IPS DF 6.9 (cell line): ENCODE results near the gene USP3.
"Not testable (repeated sequence)": the region's sequence is repeated elsewhere in the genome, so short reads cannot be mapped to it uniquely, and the experiment has no call there.

Experiments
- DNase-seq: peaks from one replicate; pipeline ENCODE4 v3.0.0-alpha.2; 2013; ENCODE audit warnings: low read depth, low spot score
- H3K27ac ChIP-seq: one replicate; pipeline ENCODE4 v1.5.1; 2013; ENCODE audit warnings: low read length, control low read depth
- H3K27me3 ChIP-seq: 2 replicates; pipeline ENCODE4 v1.6.1; 2013; ENCODE audit warnings: mild to moderate bottlenecking, low read length; ENCODE audit not compliant: control insufficient read depth, insufficient read depth
- H3K36me3 ChIP-seq: 2 replicates; pipeline ENCODE4 v1.6.1; 2013; ENCODE audit warnings: low read length; ENCODE audit not compliant: control insufficient read depth, insufficient read depth
- H3K4me1 ChIP-seq: 2 replicates; pipeline ENCODE4 v1.6.1; 2013; ENCODE audit warnings: low read length; ENCODE audit not compliant: control insufficient read depth, insufficient read depth
- H3K4me3 ChIP-seq: 2 replicates; pipeline ENCODE4 v1.5.1; 2013; ENCODE audit warnings: mild to moderate bottlenecking, low read length
- H3K9me3 ChIP-seq: 2 replicates; pipeline ENCODE4 v1.6.1; 2013; ENCODE audit warnings: low read length, inconsistent platforms; ENCODE audit not compliant: control insufficient read depth, insufficient read depth
- WGBS: extraction: QIAGEN DNeasy Blood & Tissue Kit; methylation state at CpG from one replicate; pipeline ENCODE4 v1.1.7; 2013; ENCODE audit warnings: mixed read lengths, missing lambda C conversion rate; ENCODE audit not compliant: insufficient read length, insufficient coverage; 5-methylcytosine and 5-hydroxymethylcytosine counted together

USP3 gene

GRCh38 chr15:63476229-63476632, 28.2 kb upstream of the USP3 start:
- no peaks in the 10 kb centered on the region for H3K27me3 ChIP-seq
- no peak overlapping the region for H3K27ac ChIP-seq
- no peak overlapping the region; the same call in 1 of the 2 replicates for H3K4me3 ChIP-seq
- H3K4me1 ChIP-seq: peaks cover under 1% of the 10 kb centered on the region; the same call in 1 of the 2 replicates
- no CpG with 5 or more reads among the region's 2 CpGs for WGBS
- H3K9me3 ChIP-seq: no peaks in the 10 kb centered on the region
- H3K36me3 ChIP-seq: no peaks in the 10 kb centered on the region
- DNase-seq: no peak

GRCh38 chr15:63478243-63478642, 26.1 kb upstream of the USP3 start:
- DNase-seq: no peak
- no CpG with 5 or more reads among the region's 6 CpGs for WGBS
- Histone ChIP-seq H3K36me3 (no peaks in the 10 kb centered on the region), H3K27ac (no peak overlapping the region), H3K4me1 (peaks cover 2% of the 10 kb centered on the region; the same call in 1 of the 2 replicates), H3K9me3 (no peaks in the 10 kb centered on the region), H3K27me3 (no peaks in the 10 kb centered on the region), H3K4me3 (no peak overlapping the region)

GRCh38 chr15:63480441-63480821, 24.0 kb upstream of the USP3 start:
- Histone ChIP-seq H3K27me3 (no peaks in the 10 kb centered on the region), H3K4me1 (peaks cover 2% of the 10 kb centered on the region; the same call in 1 of the 2 replicates), H3K27ac (no peak overlapping the region), H3K36me3 (no peaks in the 10 kb centered on the region), H3K4me3 (no peak overlapping the region), H3K9me3 (no peaks in the 10 kb centered on the region)
- no CpG with 5 or more reads among the region's 2 CpGs for WGBS
- no peak for DNase-seq

- Histone ChIP-seq H3K4me3 (no peak overlapping the region), H3K4me1 (peaks cover 2% of the 10 kb centered on the region; the same call in 1 of the 2 replicates), H3K27me3 (no peaks in the 10 kb centered on the region), H3K36me3 (no peaks in the 10 kb centered on the region), H3K9me3 (no peaks in the 10 kb centered on the region), H3K27ac (no peak overlapping the region)
- WGBS: no CpG with 5 or more reads among the region's 3 CpGs
- DNase-seq: no peak
These were observed 23.1 kb upstream of the USP3 start for GRCh38 chr15:63481105-63481810.

- no CpG with 5 or more reads among the region's 7 CpGs for WGBS
- Histone ChIP-seq H3K4me3 (no peak overlapping the region), H3K27ac (no peak overlapping the region), H3K9me3 (no peaks in the 10 kb centered on the region), H3K27me3 (no peaks in the 10 kb centered on the region), H3K4me1 (peaks cover 2% of the 10 kb centered on the region; the same call in 1 of the 2 replicates), H3K36me3 (no peaks in the 10 kb centered on the region)
- DNase-seq: no peak
These were observed 21.5 kb upstream of the USP3 start for GRCh38 chr15:63482874-63483323.

GRCh38 chr15:63483521-63484371, 20.6 kb upstream of the USP3 start:
- H3K27ac ChIP-seq: no peak overlapping the region
- DNase-seq: no peak
- no peaks in the 10 kb centered on the region for H3K27me3 ChIP-seq
- no CpG with 5 or more reads among the region's 6 CpGs for WGBS
- no peaks in the 10 kb centered on the region for H3K9me3 ChIP-seq
- no peaks in the 10 kb centered on the region for H3K36me3 ChIP-seq
- peaks cover 2% of the 10 kb centered on the region; the same call in 1 of the 2 replicates for H3K4me1 ChIP-seq
- no peak overlapping the region for H3K4me3 ChIP-seq

- no CpG with 5 or more reads among the region's 6 CpGs for WGBS
- Histone ChIP-seq H3K36me3 (no peaks in the 10 kb centered on the region), H3K27ac (no peak overlapping the region), H3K4me3 (no peak overlapping the region), H3K4me1 (peaks cover 2% of the 10 kb centered on the region; the same call in 1 of the 2 replicates), H3K27me3 (no peaks in the 10 kb centered on the region), H3K9me3 (no peaks in the 10 kb centered on the region)
- DNase-seq: no peak
These were observed 19.8 kb upstream of the USP3 start for GRCh38 chr15:63484433-63485186.

GRCh38 chr15:63487076-63487757, 17.2 kb upstream of the USP3 start:
- Histone ChIP-seq H3K4me3 (no peak overlapping the region), H3K4me1 (no peaks in the 10 kb centered on the region), H3K9me3 (no peaks in the 10 kb centered on the region), H3K27ac (no peak overlapping the region), H3K27me3 (no peaks in the 10 kb centered on the region), H3K36me3 (no peaks in the 10 kb centered on the region)
- DNase-seq: no peak
- no CpG with 5 or more reads among the region's 16 CpGs for WGBS

- DNase-seq, H3K27ac ChIP-seq, H3K36me3 ChIP-seq, H3K27me3 ChIP-seq, H3K9me3 ChIP-seq, H3K4me1 ChIP-seq, H3K4me3 ChIP-seq: not testable (repeated sequence)
- WGBS: no CpG with 5 or more reads among the region's 10 CpGs
These were observed 16.5 kb upstream of the USP3 start for GRCh38 chr15:63487758-63488397.
